NCI-H345 (cell line): ENCODE data around the gene CDK6.
"Not testable (repeated sequence)": the region's sequence is repeated elsewhere in the genome, so short reads cannot be mapped to it uniquely, and the experiment has no call there.

Experiments used
- DNase-seq: peaks from one replicate; lab custom pipeline; 2025; lab: John Stamatoyannopoulos, UW

CDK6 gene

GRCh38 chr7:92622030-92622429 lies 214.3 kb downstream of the CDK6 start:
- DNase-seq = no peak

DNA sequence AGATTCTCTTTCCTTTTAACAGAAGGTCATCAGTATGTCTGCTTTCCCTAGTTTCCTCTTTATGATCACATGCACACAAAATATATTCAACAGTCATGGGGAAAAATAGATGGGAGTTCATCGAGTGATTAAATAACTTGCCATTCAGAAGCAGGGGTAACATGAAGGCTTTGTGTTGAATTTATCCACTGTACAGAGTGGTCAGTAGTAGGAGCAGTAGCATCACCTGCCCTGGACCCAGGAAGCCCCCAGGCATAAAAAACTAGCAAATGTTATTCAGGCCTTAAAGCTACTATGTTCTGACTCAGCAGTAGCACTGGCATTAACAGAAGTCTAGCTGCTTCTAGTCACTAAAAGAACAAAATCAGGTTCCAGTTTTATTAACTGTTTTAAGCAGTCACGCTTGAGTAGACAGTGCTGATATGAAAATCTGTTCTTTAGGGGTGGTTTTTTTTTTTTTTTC lies 214.8 kb downstream of the CDK6 start:
- DNase-seq = no peak

DNA sequence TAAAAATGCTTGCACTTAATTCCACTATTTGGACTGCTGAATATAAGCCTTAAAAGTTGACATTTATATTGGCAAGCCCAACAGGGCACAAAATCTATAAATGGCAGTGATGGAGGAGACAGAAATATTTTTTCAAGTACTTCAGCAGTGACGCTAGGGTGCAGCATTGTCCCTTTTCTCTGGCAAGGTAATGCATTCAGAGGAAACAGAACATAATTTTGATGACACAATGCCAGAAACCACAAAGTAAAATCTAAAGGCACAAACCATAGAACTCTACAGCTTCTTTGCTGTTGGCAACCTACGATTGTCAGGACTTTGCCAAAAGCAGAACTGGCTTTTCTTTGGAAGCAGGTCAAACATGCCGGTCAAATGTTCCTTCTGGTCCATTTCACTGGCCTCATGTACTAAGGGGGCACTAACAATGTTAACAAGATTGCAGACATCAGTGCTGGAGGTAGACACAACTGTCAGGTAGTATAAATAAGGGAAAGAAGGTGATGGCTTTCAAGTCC lies 215.3 kb downstream of the CDK6 start:
- peak; percentile 65 for DNase-seq

DNA sequence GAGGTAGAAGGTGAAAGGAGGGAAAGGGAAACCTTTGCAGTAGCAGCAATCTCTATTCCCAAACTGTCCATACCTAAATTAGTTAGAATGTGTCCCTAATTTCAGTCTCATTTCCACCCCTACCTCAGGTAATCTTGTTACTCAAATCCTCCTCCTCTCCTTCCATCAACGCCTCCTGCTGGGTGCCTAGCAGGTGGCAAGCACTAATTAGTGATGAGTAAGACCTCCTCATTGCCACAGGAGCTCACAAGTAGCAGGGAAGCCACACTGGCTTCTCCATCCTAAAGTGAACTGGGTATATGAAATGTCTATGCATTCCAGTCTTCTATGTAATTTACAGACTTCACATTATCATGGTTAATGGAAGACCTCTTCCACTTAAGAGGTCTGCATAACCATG lies 220.5 kb downstream of the CDK6 start:
- DNase-seq = no peak

- no peak for DNase-seq
Observed at GRCh38 chr7:92614660-92615174, 221.7 kb downstream of the CDK6 start.

DNA sequence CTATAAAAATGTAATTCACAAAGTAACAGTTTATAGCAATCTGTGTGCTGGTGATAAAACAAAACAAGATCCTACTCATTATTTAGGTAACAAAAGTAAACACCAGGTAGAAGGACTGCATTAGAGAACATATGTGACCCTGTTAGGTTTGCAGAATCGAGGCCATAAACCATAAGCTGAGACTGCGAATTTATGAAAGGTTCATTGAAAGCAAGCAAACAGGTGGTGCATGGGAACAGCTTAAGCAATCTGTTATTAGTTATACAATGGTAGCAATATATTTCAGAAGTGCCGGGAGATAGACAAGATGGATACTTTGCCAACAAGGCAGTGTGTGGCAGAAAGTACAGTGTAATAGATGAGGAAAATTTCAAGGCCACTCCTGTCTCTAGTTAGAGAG lies 222.7 kb downstream of the CDK6 start:
- DNase-seq = no peak

- DNase-seq = no peak
Observed at GRCh38 chr7:92613214-92613613, 223.2 kb downstream of the CDK6 start.

- DNase-seq = no peak
Observed at GRCh38 chr7:92612501-92612900, 223.9 kb downstream of the CDK6 start.

- DNase-seq = no peak
Observed at GRCh38 chr7:92611735-92612134, 224.6 kb downstream of the CDK6 start.

- DNase-seq = peak; percentile 33
Observed at GRCh38 chr7:92609921-92610518, 226.4 kb downstream of the CDK6 start.

GRCh38 chr7:92608380-92609322 lies 227.7 kb downstream of the CDK6 start:
- DNase-seq = peak; percentile 74

DNA sequence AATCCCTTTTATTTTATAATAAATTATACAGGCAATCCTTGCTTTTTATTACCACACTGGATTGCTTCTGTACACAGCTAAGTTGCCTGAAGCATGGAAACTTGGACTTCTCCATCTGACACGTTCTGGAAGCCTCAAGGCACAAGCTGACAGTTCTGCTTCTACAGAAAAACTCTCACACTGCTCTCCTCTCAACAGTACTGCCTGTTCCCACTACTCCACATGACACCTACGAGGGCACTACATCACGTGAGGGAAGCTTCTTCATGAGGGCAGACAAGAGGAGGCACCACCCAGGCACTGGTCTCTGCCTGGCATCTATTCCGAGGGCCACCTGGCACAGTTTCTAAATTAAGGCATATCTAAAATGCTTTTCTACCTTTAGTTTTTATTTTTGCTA lies 229.4 kb downstream of the CDK6 start:
- DNase-seq = no peak

DNA sequence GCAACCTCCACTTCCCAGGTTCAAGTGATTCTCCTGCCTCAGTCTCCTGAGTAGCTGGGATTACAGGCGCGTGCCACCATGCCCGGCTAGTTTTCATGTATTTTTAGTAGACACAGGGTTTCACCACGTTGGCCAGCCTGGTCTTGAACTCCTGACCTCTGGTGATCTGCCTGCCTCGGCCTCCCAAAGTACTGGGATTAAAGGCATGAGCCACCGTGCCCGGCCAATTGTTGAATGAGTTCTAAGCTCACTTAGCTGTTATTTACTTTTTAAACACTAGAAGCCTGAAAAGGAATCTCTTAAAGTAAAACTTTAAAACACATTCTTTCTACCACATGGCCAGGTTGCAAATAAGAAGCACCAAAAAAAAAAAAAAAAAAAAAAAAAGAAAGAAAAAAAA lies 231.9 kb downstream of the CDK6 start:
- DNase-seq = not testable (repeated sequence)

- no peak for DNase-seq
Observed at GRCh38 chr7:92603089-92603445, 233.3 kb downstream of the CDK6 start.

- DNase-seq = no peak
Observed at GRCh38 chr7:92602352-92603088, 233.9 kb downstream of the CDK6 start.

- DNase-seq = no peak
Observed at GRCh38 chr7:92598310-92598981, 237.9 kb downstream of the CDK6 start.

- no peak for DNase-seq
Observed at GRCh38 chr7:92595281-92595680, 241.1 kb downstream of the CDK6 start.

- DNase-seq = no peak
Observed at GRCh38 chr7:92594746-92595145, 241.6 kb downstream of the CDK6 start.

GRCh38 chr7:92590711-92591310 lies 245.6 kb downstream of the CDK6 start:
- no peak for DNase-seq

GRCh38 chr7:92589056-92589455 lies 247.3 kb downstream of the CDK6 start:
- DNase-seq = no peak

DNA sequence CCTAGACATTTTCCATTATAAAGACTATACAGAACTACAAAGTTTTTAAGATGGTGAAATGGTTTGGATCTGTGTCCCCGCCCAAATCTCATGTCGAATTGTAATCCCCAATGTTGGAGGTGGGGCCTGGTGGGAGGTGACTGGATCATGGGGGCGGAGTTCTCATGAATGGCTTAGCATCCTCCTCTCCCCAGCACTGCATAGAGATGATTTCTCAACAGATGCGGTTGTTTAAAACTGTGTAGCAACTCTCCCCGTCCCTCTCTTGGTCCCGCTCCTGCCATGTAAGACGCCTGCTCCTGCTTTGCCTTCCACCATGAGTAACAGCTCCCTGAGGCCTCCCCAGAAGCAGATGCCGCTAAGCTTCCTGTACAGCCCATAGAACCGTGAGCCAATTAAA lies 247.8 kb downstream of the CDK6 start:
- DNase-seq = no peak
